NT2/D1 (cell line): ENCODE measurements around the gene PSMC2.

ENCODE experiments used
- YY1 ChIP-seq: IDR thresholded peaks from 2 replicates; pipeline ENCODE4 v1.6.1; 2011; ENCODE audit not compliant: insufficient read length, insufficient read depth
- ZNF274 ChIP-seq: IDR thresholded peaks from 2 replicates; pipeline ENCODE4 v1.6.1; 2011; ENCODE audit warnings: mild to moderate bottlenecking, low read depth, low read length

DNA sequence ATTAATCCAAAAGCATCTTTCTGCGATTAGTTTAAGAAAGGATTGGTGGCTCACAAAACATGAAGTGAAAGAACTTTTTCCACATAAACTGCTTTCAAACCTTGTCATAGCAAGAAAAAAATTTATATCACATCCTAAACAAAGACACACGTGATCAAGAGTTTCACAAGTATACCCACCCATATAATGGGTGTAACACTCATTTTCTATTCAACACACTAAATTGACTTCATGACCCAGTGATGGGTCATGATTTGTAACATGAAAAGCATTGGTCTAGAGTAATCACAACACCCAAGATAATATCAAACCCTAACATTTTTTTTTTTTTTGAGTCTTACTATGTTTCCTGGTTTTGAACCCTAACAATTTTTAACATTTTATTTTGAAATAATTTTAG, 32.6 kb upstream of the PSMC2 start:
- no peak for TF ChIP-seq ZNF274
- TF ChIP-seq YY1 = no peak
